Left renal pelvis (tissue), 4 donors: ENCODE measurements around the gene SVOP. TPM values are rescaled to one million over a fixed set of nuclear protein-coding genes. Genes with fewer than 3 reads are reported as not detected.
"Not testable (repeated sequence)": the region's sequence is repeated elsewhere in the genome, so short reads cannot be mapped to it uniquely, and the experiment has no call there.

ENCODE experiments used
- DNase-seq, 4 donors: peaks; one replicate each; pipeline ENCODE4 v3.0.0-alpha.2; 2013; ENCODE audit warnings: low read depth in 4 of 4, low spot score in 3 of 4
- polyA plus RNA-seq, 4 donors: library from polyadenylated mRNA; unstranded; fragments of 120-200 nt; gene quantifications; one replicate each; pipeline ENCODE4 v1.2.1, GENCODE V29; 2013; ENCODE audit not compliant: insufficient read length in 4 of 4

Gene SVOP
- polyA plus RNA-seq, 4 donors = 0.06 to 0.19 (median 0.14) TPM

GRCh38 chr12:109033239-109034196, 12.7 kb upstream of the SVOP start:
- DNase-seq = no peak

GRCh38 chr12:109029411-109029810, 8.5 kb upstream of the SVOP start:
- DNase-seq = no peak

GRCh38 chr12:109028624-109029023, 7.8 kb upstream of the SVOP start:
- DNase-seq = not testable (repeated sequence)

- no peak for DNase-seq
Observed at GRCh38 chr12:109027767-109028166, 6.9 kb upstream of the SVOP start.

- no peak for DNase-seq
Observed at GRCh38 chr12:109020146-109020795, 597 bp downstream of the SVOP start.

- DNase-seq = no peak
Observed at GRCh38 chr12:109018296-109018695, 2.6 kb downstream of the SVOP start.

- no peak for DNase-seq
Observed at GRCh38 chr12:109016978-109017377, 3.9 kb downstream of the SVOP start.

GRCh38 chr12:109016016-109016415, 4.9 kb downstream of the SVOP start:
- DNase-seq = no peak

GRCh38 chr12:109014984-109015765, 5.7 kb downstream of the SVOP start:
- no peak for DNase-seq

- DNase-seq = no peak
Observed at GRCh38 chr12:109010259-109010658, 10.6 kb downstream of the SVOP start.

- DNase-seq = no peak
Observed at GRCh38 chr12:109009766-109010165, 11.1 kb downstream of the SVOP start.

GRCh38 chr12:109004017-109004416, 16.9 kb downstream of the SVOP start:
- DNase-seq = no peak

- no peak for DNase-seq
Observed at GRCh38 chr12:108996320-108996719, 24.5 kb downstream of the SVOP start.

GRCh38 chr12:108995370-108995992, 25.4 kb downstream of the SVOP start:
- no peak for DNase-seq

GRCh38 chr12:108990103-108990502, 30.8 kb downstream of the SVOP start:
- not testable (repeated sequence) for DNase-seq

- DNase-seq = no peak
Observed at GRCh38 chr12:108989376-108989775, 31.5 kb downstream of the SVOP start.

- no peak for DNase-seq
Observed at GRCh38 chr12:108985750-108986149, 35.1 kb downstream of the SVOP start.

GRCh38 chr12:108983227-108983626, 37.6 kb downstream of the SVOP start:
- no peak for DNase-seq

- DNase-seq = no peak
Observed at GRCh38 chr12:108982621-108983219, 38.1 kb downstream of the SVOP start.

GRCh38 chr12:108981835-108982234, 39.0 kb downstream of the SVOP start:
- no peak for DNase-seq
